Endothelial cell of umbilical vein (primary cell): ENCODE measurements around the gene TAF3. TPM values are rescaled to one million over a fixed set of nuclear protein-coding genes. Genes with fewer than 3 reads are reported as not detected.

ENCODE experiments used
- BruUV-seq: library from RNA; stranded (reverse); fragments of 400-500 nt; replicated peaks from 2 replicates; lab custom pipeline; 2021; lab: Mats Ljungman, UMichigan
- CTCF ChIA-PET: fragments of 300-600, 350-600 bp; sonication (Branson Sonifier 250); formaldehyde crosslinking; loops from one replicate; lab custom pipeline; 2021; ENCODE audit warnings: antibody characterized with exemption, inconsistent platforms; lab: Charles Lee
- POLR2A ChIA-PET: fragments of 300-600, 350-600 bp; sonication (Branson Sonifier 250); formaldehyde crosslinking; loops from one replicate; lab custom pipeline; 2021; ENCODE audit warnings: antibody characterized with exemption, inconsistent platforms; lab: Charles Lee
- DNase-seq: peaks from one replicate; pipeline ENCODE4 v3.0.0-alpha.2; 2011; ENCODE audit warnings: low read depth, low spot score
- FAIRE-seq: peaks from 2 replicates; lab custom pipeline; 2011; peaks lifted over from hg19 to GRCh38; lab: Jason Lieb, UNC
- H2AFZ ChIP-seq: 2 replicates; pipeline ENCODE4 v1.6.0; 2012; ENCODE audit warnings: low read depth, low read length, control low read depth, inconsistent platforms
- H3K27ac ChIP-seq: 2 replicates; pipeline ENCODE4 v1.5.1; 2011; ENCODE audit warnings: low read depth, mild to moderate bottlenecking, control low read depth, low read length, moderate library complexity; ENCODE audit not compliant: insufficient read depth
- H3K27me3 ChIP-seq, 2 experiments: 2 replicates each; pipeline versions ENCODE4 v1.6.0 to v1.6.1; 2011; ENCODE audit warnings: low read length in 2 of 2, mixed read lengths in 1 of 2; ENCODE audit not compliant: control insufficient read depth in 2 of 2, insufficient read depth in 2 of 2
- H3K36me3 ChIP-seq, 2 experiments: 2 replicates in 1 of 2; 3 replicates in 1 of 2; pipeline ENCODE4 v1.5.1; 2011; ENCODE audit warnings: low read length in 2 of 2, mild to moderate bottlenecking in 1 of 2, moderate library complexity in 1 of 2; ENCODE audit not compliant: control insufficient read depth in 2 of 2, insufficient read depth in 2 of 2; ENCODE audit errors: extremely low read depth in 1 of 2
- H3K4me1 ChIP-seq: 3 replicates; pipeline ENCODE4 v1.5.1; 2011; ENCODE audit warnings: mild to moderate bottlenecking, low read length; ENCODE audit not compliant: control insufficient read depth, insufficient read depth; ENCODE audit errors: extremely low read depth
- H3K4me2 ChIP-seq: 2 replicates; pipeline ENCODE4 v1.6.1; 2011; ENCODE audit warnings: low read length, control low read depth, mixed read lengths; ENCODE audit not compliant: insufficient read depth
- H3K4me3 ChIP-seq, 3 experiments: fragments of 200-600 bp in 1 of 3; sonication (generic), shearing (Covaris generic) in 1 of 3; replicated peaks in 1 of 3; 2 replicates each; pipeline ENCODE4 v1.5.1; 2011 to 2016; ENCODE audit warnings: control low read depth in 3 of 3, low read length in 3 of 3, mild to moderate bottlenecking in 2 of 3, inconsistent platforms in 1 of 3, low read depth in 1 of 3, moderate library complexity in 1 of 3; ENCODE audit not compliant: insufficient read depth in 1 of 3
- H3K79me2 ChIP-seq: 2 replicates; pipeline ENCODE4 v1.6.0; 2012; ENCODE audit warnings: low read length, inconsistent platforms; ENCODE audit not compliant: control insufficient read depth, insufficient read depth
- H3K9ac ChIP-seq: replicated peaks from 2 replicates; pipeline ENCODE3; 2011; ENCODE audit warnings: low read length, control low read depth; ENCODE audit not compliant: insufficient read depth; ENCODE audit errors: extremely low read depth
- H3K9me1 ChIP-seq: replicated peaks from 3 replicates; pipeline ENCODE4 v1.6.0; 2011; ENCODE audit warnings: mild to moderate bottlenecking, low read length; ENCODE audit not compliant: control insufficient read depth, insufficient read depth; ENCODE audit errors: extremely low read depth
- H3K9me3 ChIP-seq: replicated peaks from 2 replicates; pipeline ENCODE4 v1.5.1; 2012; ENCODE audit warnings: low read length, inconsistent platforms; ENCODE audit not compliant: control insufficient read depth, insufficient read depth
- H4K20me1 ChIP-seq: replicated peaks from 2 replicates; pipeline ENCODE3; 2011; ENCODE audit warnings: mild to moderate bottlenecking, low read length; ENCODE audit not compliant: control insufficient read depth, insufficient read depth; ENCODE audit errors: extremely low read depth
- EZH2 ChIP-seq: IDR thresholded peaks from 2 replicates; pipeline ENCODE4 v1.6.1; 2012; ENCODE audit warnings: borderline replicate concordance, low read depth, mild to moderate bottlenecking, moderate library complexity, low read length, inconsistent platforms; ENCODE audit not compliant: severe bottlenecking
- FOS ChIP-seq: IDR thresholded peaks from 2 replicates; pipeline ENCODE4 v1.6.1; 2011; ENCODE audit warnings: mild to moderate bottlenecking, low read length, moderate library complexity, borderline replicate concordance; ENCODE audit not compliant: insufficient read depth
- GATA2 ChIP-seq: IDR thresholded peaks from 2 replicates; pipeline ENCODE4 v1.7.0; 2011; ENCODE audit warnings: low read depth, mild to moderate bottlenecking, moderate library complexity, mixed read lengths, low read length; ENCODE audit not compliant: insufficient read length, insufficient read depth
- JUN ChIP-seq: IDR thresholded peaks from 2 replicates; pipeline ENCODE4 v1.6.1; 2011; ENCODE audit warnings: borderline replicate concordance, low read depth; ENCODE audit not compliant: insufficient read length, insufficient read depth
- MYC ChIP-seq: IDR thresholded peaks from one replicate; pipeline ENCODE4 v1.6.1; 2011; ENCODE audit warnings: mild to moderate bottlenecking, low read depth, low read length
- POLR2A ChIP-seq: IDR thresholded peaks from 2 replicates; pipeline ENCODE4 v1.6.1; 2012; ENCODE audit warnings: low read depth, mild to moderate bottlenecking, control low read depth, low read length
- POLR2AphosphoS5 ChIP-seq: IDR thresholded peaks from 2 replicates; pipeline ENCODE4 v1.6.1; 2012; ENCODE audit warnings: low read depth, mild to moderate bottlenecking, control low read depth, low read length, moderate library complexity; ENCODE audit not compliant: insufficient read depth
- dilution Hi-C: fragments of 300-500 bp; cut with MboI; formaldehyde crosslinking; loops from one replicate; pipeline ENCODE4 v1.15.0; 2019; ENCODE audit warnings: low sequenced_read_pairs; ENCODE audit not compliant: extremely low pct_ligation_motif_present
- intact Hi-C: fragments of 100-400 bp; cut with micrococcal nuclease; formaldehyde crosslinking; loops from one replicate; pipeline ENCODE4 v1.10.0; 2022
- polyA plus RNA-seq, 4 experiments: library from polyadenylated mRNA; depleted of rRNA in 3 of 4; stranded (reverse) in 3 of 4; unstranded in 1 of 4; fragments of >200 nt; gene quantifications; 2 replicates each; pipeline versions ENCODE4 v1.2.1 to v1.2.3, GENCODE V29; 2011 to 2012; ENCODE audit warnings: missing spikeins in 1 of 4
- total RNA-seq: library from RNA; stranded (reverse); gene quantifications from 2 replicates; pipeline ENCODE4 v1.2.3, GENCODE V29; 2021
- TF ChIP-seq, protein P1 (sequence below): IDR thresholded peaks from 2 replicates; pipeline ENCODE4 v1.6.1; 2011; ENCODE audit not compliant: insufficient read depth, insufficient read length
- TF ChIP-seq, protein P2 (sequence below), 2 donors: IDR thresholded peaks; 1 replicate in 1 of 2; 2 replicates in 1 of 2; pipeline ENCODE4 v1.5.1; 2011; ENCODE audit warnings: low read length in 2 of 2, mild to moderate bottlenecking in 2 of 2, moderate library complexity in 2 of 2, control low read depth in 1 of 2, inconsistent platforms in 1 of 2, low read depth in 1 of 2; ENCODE audit not compliant: insufficient read depth in 1 of 2; ENCODE audit errors: extremely low read depth in 1 of 2

Gene TAF3
- total and polyA plus RNA-seq, 2 donors (not counting 3 experiments of a cell fraction or from before 2014, with no cell fraction given) = 2.4 to 10.5 TPM

DNA sequence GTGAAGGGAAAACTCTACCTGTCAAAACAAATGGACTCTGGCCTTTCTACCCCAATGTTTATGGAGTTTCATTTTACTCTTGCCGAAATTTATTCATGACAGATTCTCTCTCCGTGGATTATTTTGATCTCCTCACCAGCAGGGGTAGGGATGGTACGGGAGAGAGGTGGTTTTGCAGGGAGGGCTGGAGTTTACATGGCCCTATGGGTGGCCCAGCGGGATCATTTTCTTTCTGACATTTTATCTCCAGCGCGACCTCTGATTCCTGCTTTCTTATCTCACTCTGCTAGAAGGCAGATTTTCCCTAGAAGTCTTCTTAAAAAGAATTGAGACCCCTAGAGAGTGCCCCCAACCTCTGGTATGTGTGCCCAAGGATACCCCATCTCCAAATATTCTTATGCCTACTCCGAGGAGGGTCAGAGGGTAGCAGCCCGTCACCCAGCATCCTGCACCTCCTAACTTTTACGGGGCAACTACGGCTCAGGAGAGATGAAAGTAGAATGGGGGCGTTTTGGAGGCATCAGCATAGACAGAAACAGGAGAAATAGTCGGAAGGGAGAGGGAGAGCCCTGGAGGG lies 226.1 kb downstream of the TAF3 start:
- Histone ChIP-seq H3K4me1 (peaks cover 73% of the 10 kb centered on the region), H3K36me3 (no peaks in the 10 kb centered on the region), H3K9me1 (no peaks in the 10 kb centered on the region), H3K27me3 (peaks cover 7 to 15% of the 10 kb centered on the region in 2 experiments), H3K79me2 (peaks cover 16% of the 10 kb centered on the region), H3K27ac (peak overlapping the region; percentile 7), H3K9ac (no peak overlapping the region), H2AFZ (peak overlapping the region; percentile 75), H4K20me1 (no peaks in the 10 kb centered on the region), H3K4me2 (peak overlapping the region; percentile 93), H3K9me3 (no peaks in the 10 kb centered on the region), H3K4me3 (peak overlapping the region in 2 of 3 experiments; percentile 1 to 63)
- ChIA-PET CTCF (interaction anchor here (1.7 kb wide), 1 partner anchor 17 kb away, joined by 4 read pairs; no protein-coding TSS in a partner anchor), POLR2A (no interaction called here)
- no peak for TF ChIP-seq POLR2AphosphoS5
- TF ChIP-seq, protein P1, sequence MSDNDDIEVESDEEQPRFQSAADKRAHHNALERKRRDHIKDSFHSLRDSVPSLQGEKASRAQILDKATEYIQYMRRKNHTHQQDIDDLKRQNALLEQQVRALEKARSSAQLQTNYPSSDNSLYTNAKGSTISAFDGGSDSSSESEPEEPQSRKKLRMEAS = no peak
- TF ChIP-seq, protein P2, sequence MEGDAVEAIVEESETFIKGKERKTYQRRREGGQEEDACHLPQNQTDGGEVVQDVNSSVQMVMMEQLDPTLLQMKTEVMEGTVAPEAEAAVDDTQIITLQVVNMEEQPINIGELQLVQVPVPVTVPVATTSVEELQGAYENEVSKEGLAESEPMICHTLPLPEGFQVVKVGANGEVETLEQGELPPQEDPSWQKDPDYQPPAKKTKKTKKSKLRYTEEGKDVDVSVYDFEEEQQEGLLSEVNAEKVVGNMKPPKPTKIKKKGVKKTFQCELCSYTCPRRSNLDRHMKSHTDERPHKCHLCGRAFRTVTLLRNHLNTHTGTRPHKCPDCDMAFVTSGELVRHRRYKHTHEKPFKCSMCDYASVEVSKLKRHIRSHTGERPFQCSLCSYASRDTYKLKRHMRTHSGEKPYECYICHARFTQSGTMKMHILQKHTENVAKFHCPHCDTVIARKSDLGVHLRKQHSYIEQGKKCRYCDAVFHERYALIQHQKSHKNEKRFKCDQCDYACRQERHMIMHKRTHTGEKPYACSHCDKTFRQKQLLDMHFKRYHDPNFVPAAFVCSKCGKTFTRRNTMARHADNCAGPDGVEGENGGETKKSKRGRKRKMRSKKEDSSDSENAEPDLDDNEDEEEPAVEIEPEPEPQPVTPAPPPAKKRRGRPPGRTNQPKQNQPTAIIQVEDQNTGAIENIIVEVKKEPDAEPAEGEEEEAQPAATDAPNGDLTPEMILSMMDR (IDR thresholded peaks at IDR 0.05; ENCODE audit: extremely low read depth in 1 of 2, insufficient read depth in 1 of 2, low read depth in 1 of 2, low read length in 2 of 2) = no peak
- TF ChIP-seq POLR2A = no peak
- no peak for TF ChIP-seq GATA2
- TF ChIP-seq MYC = no peak
- TF ChIP-seq JUN = no peak
- no peak for TF ChIP-seq EZH2
- TF ChIP-seq FOS = no peak
- FAIRE-seq (no peak), DNase-seq (peak; percentile 20)
- no TSS peak for BruUV-seq
- intact Hi-C loops = no loop called here
- dilution Hi-C loops = no loop called here
